GM18502 (cell line): ENCODE results near the gene MINDY2.
A peak's percentile ranks its signal among the peaks of the same experiment; 100 is the strongest.
"Not testable (repeated sequence)": the region's sequence is repeated elsewhere in the genome, so short reads cannot be mapped to it uniquely, and the experiment has no call there.

ENCODE experiments used
- ATAC-seq: cut with Tn5 transposase; IDR thresholded peaks from one replicate; pipeline ENCODE4 v1.9.1; 2021; ENCODE audit warnings: mild to moderate bottlenecking; ENCODE audit not compliant: unreplicated experiment, poor library complexity

MINDY2 gene

DNA sequence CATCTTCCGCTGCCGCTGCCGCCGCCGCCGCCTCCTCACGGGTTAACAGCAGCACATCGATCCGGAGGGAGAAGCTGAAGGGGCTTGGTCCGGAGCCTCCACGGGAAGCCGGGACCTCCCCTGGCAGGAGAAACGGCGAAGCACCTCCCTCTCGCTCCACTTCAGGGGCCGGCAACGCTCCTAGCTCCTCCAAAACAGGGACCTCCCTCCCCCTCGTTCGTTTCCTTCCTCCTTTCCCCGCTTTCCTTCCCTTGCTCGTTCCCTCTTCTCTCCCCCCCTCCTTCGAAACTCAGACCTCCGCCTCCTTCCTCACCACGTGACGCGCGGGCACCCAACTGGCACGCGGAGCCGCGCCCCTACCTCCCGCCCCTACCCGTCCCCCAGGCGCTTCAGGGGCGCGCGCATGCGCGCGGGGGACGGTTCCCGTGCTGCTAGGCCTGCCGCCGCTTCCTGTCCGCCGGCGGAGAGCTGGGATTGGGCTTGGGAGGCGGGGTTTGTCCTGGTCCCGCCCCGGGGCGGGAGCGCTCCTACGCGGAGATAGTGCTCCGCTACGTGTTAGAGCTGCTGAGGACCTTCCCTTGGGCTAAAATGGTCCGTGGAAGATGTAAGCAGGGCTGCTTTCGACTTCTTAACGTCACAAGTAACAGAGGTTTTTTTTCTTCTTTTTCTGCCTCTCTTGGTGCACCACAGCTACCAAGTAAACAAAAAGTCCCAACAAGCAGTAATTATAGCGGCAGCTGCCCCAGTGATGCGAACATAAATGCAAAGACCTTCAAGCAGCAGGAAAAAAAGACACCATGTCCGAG is 21.4 kb upstream of the MINDY2 start, which contains the start of gene ADAM10:
ADAM10 (minus strand) TSS at position 176 of the 806 bp plus-strand sequence; CDS start at position 3, 173 bp downstream.
- peak; percentile 88 for ATAC-seq

DNA sequence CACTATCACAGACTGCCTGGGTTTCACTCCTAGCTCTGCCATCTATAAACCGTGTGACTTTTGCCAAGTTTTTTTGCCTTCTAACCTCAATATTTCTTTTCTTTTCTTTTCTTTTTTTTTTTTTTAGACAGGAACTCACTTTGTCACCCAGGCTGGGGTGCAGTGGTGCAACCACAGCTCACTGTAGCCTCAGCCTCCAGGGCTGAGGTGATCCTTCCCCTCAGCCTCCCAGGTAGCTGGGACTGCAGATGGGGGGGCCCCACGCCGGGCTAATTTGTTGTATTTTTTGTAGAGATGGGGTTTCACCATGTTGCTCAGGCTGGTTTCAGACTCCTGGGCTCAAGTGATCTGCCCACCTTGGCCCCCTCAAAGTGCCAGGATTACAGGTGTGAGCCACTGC is 18.4 kb upstream of the MINDY2 start:
- ATAC-seq, result no peak

GRCh38 chr15:58755350-58755749 is 15.8 kb upstream of the MINDY2 start:
- no peak for ATAC-seq

GRCh38 chr15:58755956-58756355 is 15.1 kb upstream of the MINDY2 start:
- ATAC-seq, result no peak

DNA sequence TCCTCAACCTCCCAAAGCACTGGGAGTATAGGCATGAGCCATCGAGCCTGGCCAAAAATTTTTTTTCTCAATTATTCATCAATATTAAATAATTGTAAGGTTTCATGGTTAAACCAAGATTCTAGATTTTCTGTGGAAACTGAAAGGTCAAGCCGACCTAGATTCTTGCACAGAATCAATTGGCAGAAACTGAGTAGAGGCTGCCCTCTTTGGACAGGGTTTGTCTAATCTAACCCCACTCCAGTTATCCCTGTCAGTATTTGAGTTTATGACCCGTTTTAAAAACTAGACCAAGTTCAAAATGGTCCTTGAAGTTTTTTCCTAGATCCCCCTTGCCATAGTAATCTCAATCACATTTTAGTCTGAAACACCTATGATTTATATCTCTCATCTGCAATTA is 13.0 kb upstream of the MINDY2 start:
- ATAC-seq, result no peak

DNA sequence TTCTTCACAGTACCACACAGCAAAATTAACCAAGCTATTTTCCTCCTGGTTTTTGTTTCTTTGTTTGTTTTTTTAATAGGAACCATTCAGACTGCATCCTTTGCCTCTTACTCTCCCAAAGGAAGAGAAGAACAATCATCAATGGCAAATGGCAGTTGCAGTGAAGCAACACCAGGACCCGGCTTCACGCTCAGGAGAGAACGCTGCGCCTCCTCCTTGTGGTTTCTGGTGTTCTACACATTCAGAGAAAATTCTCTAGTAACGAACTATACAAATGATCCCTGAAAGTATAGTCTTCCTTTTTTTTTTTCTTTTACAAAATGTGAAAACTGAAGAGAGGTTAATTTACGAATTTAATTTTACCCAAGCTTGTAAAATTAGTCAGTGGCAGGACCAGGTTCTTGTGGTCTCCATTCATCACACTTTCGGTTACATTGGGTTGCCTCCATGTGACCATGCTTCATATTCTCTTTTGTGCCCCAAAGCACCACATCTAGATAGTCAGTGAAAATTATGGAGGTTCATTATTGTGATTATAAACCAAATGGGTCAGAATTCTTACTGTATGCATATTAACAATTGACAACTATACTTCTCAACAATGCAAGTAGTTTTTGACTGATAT is 10.6 kb upstream of the MINDY2 start:
- ATAC-seq, result no peak

GRCh38 chr15:58761010-58761388 is 10.1 kb upstream of the MINDY2 start:
- ATAC-seq, result no peak

DNA sequence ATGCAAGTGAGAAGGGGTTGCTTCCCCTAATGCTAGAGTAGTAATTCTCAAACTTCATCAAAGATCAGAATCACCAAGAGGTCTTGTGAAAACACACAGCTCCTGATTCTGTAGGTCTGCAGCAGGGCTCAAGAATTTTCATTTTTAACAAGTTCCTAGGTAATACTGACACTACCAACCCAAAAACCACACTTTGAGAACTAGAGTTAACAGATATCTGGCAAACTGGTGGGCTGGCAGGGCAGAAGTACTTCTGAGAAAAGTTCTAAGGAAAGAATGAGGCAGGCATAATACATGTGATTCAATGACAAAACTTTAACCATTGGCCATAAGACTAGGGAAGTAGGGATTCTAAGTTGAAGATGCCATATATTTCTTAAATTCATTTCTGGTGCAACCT is 8.8 kb upstream of the MINDY2 start:
- no peak for ATAC-seq

DNA sequence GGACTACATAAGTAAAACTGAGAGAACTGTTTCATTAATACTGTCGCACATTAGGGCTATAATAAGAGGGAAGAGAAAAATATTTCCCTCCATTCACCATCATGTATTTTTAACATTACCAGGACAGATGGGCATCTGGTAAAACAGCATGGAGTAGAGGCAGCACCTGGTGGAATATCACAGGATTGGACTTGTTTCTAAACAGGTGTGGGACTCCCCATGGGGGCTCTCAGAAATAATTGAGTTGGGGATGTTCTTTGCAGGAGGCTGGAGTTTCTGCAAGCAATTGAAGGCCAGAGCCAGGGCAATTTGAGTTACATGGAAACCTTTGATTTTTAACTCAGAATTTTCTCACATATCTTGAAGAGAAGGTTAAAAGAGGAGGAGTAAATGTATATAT is 8.4 kb upstream of the MINDY2 start:
- no peak for ATAC-seq

DNA sequence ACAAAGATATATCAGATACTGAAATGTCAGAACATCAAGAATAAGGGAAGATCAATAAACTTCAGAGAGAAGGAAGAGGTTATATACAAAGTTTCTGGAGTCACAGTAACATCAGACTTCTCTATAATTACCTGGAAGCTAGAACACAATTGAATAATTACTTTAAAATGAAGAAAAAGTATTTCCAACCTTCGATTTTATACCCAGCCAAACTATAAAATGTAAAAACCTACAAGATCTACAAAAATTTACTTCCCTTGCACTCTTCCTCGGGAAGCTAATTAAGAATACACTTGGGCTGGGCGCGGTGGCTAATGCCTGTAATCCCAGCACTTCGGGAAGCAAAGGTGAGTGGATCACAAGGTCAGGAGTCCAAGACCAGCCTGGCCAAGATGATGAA is 6.6 kb upstream of the MINDY2 start:
- ATAC-seq, result no peak

GRCh38 chr15:58766290-58766689 is 4.8 kb upstream of the MINDY2 start:
- ATAC-seq, result no peak

DNA sequence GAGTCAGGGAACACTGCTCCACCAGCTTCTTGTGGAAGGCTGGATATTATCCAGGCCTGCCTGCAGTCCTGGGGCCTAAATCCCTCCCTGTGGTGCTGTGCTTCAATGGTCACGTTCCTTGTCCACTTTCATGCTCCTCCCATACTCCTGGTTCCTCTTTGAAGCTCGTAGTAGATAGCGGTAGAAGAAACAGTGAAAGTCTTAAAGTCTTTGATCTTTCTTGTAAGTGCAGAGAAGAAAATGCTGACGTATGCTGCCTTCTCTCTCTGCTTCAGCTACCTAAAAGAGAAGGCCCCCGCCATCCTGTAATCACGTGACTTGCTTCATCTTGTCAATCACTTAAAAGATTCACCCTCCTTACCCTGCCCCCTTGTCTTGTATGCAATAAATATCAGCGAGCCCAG is 2.5 kb upstream of the MINDY2 start:
- not testable (repeated sequence) for ATAC-seq

DNA sequence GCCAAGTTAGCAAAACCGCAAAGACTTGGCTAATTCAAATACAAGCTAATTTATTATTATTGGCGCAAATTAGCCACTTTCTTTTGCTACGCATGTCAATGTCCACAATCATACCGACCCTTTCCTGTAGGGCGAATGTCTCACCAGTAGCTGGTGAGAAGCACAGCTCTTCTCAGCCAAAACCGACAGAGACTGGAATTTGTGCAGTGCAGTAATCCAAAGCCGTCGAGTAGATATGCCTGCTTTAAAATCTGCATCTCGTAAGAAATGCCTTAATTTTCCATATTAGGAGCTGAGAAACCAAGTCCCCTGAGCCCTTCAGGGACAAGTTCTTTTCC is 614 bp upstream of the MINDY2 start:
- peak; percentile 17 for ATAC-seq

DNA sequence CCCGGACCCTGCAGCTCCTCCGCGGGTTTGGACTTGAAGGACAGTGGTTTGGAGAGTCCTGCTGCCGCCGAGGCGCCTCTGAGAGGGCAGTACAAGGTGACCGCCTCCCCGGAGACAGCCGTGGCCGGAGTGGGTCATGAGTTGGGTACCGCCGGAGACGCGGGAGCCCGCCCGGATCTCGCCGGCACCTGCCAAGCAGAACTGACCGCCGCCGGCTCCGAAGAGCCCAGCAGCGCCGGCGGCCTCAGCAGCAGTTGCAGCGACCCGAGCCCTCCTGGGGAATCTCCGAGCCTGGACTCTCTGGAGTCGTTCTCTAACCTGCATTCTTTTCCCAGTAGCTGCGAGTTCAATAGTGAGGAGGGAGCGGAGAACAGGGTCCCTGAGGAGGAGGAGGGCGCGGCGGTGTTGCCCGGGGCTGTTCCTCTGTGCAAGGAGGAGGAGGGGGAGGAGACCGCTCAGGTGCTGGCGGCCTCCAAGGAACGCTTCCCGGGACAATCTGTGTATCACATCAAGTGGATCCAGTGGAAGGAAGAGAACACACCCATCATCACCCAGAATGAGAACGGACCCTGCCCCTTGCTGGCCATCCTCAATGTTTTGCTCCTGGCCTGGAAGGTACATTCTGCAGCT is 634 bp downstream of the MINDY2 start:
- ATAC-seq, result peak; percentile 8

- ATAC-seq, result no peak
Measured at GRCh38 chr15:58773024-58773423, 1.9 kb downstream of the MINDY2 start.

DNA sequence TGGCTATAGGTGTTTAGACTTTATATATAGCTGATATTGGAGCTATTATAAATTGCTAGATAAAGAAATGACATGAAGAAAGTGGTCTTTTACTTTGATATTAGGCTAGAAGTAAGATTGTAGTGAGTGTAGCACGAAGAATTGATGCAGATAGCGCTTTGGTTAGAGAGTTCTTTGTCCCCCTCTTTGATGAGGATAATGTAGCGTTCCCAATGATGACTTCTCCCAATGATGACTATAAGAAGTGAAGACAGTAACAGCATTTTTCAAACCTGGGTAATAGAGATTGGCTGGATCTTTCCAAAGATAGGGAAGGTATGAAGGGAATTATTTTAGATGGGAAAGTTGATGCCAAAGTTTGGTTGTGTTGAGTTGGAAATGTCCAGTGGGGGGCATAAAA is 4.3 kb downstream of the MINDY2 start:
- no peak for ATAC-seq

DNA sequence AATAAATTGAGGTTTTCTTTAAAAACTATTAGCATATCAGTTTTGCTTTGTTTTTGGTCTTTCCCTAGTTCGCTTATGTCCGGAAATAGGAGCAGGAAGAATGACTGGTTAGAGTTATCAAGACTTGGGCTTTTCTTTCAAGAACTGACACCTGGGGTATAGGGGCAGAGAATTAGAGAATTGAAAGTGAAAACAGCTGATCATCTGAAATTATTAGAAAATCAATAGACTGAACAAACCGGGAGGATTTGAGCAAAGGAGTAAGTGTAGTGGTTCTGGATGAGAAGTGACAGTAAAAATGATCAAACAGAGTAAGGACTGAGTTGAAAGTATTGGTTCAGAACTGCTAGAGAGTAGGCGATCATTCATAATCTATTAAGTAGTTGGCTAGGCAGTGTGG is 6.0 kb downstream of the MINDY2 start:
- no peak for ATAC-seq

GRCh38 chr15:58779554-58779953 is 8.5 kb downstream of the MINDY2 start:
- ATAC-seq, result no peak

DNA sequence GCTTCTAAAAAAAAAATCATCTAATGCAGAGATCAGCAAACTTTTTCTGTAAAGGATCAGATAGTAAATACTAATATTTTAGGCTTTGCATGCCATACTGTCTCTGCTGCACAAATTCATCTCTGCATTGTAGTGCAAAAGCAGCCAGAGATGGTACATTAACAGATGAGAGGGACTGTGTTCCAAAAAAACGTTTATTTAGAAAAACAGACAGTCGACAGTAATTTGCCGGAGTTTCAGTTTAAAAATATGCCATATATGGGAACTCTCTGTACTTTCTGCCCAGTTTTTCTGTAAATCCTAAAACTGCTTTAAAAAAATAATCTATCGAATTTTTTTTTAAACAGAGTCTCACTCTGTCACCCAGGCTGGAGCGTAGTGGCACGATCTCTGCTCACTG is 14.3 kb downstream of the MINDY2 start:
- ATAC-seq, result no peak

GRCh38 chr15:58788056-58788710 is 17.1 kb downstream of the MINDY2 start:
- no peak for ATAC-seq

GRCh38 chr15:58793862-58794261 is 22.8 kb downstream of the MINDY2 start:
- no peak for ATAC-seq
